Measurements from ENCODE around the gene SLC44A1.

Gene SLC44A1

DNA sequence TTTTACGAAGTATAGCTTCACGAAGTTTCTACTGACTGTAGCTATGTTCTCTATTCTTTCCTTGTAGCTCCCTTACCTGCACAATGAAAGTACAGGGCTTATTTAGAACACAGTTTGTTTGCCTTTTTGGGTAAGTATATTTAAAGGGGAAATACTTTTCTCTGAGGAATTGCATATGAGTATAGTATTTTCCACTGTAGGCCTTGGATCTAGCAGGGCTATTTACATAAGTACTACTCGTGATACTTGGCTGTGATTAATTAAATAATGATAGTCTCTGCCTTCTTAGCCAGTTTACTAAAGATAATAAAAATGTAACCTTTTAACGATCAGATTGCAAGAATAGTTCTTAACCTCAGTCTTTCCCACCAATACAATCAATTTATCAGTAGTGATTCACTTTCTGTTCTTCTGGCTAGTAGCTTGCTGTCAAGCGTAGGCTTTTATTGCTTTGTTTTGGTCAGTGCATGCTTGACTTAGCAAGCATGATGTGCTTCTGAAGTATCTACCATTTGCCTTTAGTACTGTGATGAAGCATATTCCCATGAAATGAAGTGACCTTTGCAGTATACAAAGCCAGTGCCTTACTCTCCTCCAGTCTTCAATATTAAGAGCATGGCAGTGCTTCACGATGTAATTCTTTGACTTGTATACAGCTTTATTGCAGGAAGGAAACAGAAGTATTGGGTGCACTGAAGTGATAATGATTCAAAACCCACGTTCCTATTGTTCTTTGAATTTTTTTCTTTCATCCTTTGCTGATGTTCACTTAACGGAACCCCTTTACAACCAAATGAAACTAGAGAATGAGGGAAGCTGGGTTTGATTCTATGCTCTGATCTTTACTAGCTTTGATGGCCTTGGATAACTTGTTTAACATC is 64.2 kb downstream of the SLC44A1 start:
- WGBS, 2 experiments: 88 to 93% methylated on average over 7 to 8 of the region's 8 CpGs
- peaks cover 7% of the 10 kb centered on the region for H3K4me1 ChIP-seq (ENCODE audit: control insufficient read depth, insufficient read depth, low read length)
- H3K27me3 ChIP-seq (ENCODE audit: control insufficient read depth, insufficient read depth, low read length, poor library complexity, severe bottlenecking): no peaks in the 10 kb centered on the region
- no peak overlapping the region for H3K27ac ChIP-seq (ENCODE audit: insufficient read depth, low read depth, low read length, poor library complexity, severe bottlenecking)
- no peak overlapping the region for H3K4me3 ChIP-seq (ENCODE audit: insufficient read depth, low read depth, low read length)
- no peaks in the 10 kb centered on the region for H3K9me3 ChIP-seq (ENCODE audit: control insufficient read depth, low read length)
- no peaks in the 10 kb centered on the region for H3K36me3 ChIP-seq (ENCODE audit: control insufficient read depth, insufficient read depth, low read length)

DNA sequence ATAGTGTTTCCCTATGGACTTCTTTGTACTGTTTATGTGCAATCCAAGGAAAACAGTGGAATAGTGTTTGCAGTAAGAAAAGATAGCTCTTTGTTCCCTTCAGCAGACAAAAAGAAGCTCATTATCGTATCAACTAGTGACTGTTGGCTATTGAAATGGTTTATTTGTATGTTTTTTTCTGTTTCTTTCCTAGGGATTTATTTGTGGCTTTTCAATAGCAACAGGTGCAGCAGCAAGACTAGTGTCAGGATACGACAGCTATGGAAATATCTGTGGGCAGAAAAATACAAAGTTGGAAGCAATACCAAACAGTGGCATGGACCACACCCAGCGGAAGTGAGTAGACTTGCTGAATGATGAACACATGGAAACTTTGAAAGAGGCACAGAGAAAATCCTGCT is 65.1 kb downstream of the SLC44A1 start:
- H3K4me1 ChIP-seq (ENCODE audit: control insufficient read depth, insufficient read depth, low read length): peaks cover 7% of the 10 kb centered on the region
- H3K27me3 ChIP-seq (ENCODE audit: control insufficient read depth, insufficient read depth, low read length, poor library complexity, severe bottlenecking): no peaks in the 10 kb centered on the region
- no peak overlapping the region for H3K27ac ChIP-seq (ENCODE audit: insufficient read depth, low read depth, low read length, poor library complexity, severe bottlenecking)
- no peaks in the 10 kb centered on the region for H3K9me3 ChIP-seq (ENCODE audit: control insufficient read depth, low read length)
- H3K36me3 ChIP-seq (ENCODE audit: control insufficient read depth, insufficient read depth, low read length): no peaks in the 10 kb centered on the region
- H3K4me3 ChIP-seq (ENCODE audit: insufficient read depth, low read depth, low read length): no peak overlapping the region
- 89% methylated on average over 3 of the region's 3 CpGs for WGBS, 2 experiments

DNA sequence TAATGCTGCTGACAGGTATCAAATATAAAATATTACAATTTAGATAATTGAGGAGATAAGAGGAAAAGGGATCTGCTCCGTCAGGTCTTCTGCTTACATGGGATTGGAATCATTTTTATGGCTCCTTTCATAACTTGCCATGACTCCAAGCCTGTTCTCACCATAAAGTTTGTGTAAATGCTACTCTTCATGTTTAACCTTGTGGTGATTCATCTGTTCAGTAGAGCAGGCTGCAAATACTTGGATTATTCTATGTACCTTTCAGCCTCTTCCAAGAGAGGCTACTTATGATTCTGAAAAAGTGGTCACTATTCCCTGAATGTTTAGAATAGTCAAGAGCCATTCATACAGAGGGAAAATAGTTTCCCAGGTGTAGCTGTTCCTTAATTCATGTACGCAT is 66.9 kb downstream of the SLC44A1 start:
- Histone ChIP-seq H3K4me3 (ENCODE audit: insufficient read depth, low read depth, low read length) (no peak overlapping the region), H3K36me3 (ENCODE audit: control insufficient read depth, insufficient read depth, low read length) (no peaks in the 10 kb centered on the region), H3K27ac (ENCODE audit: insufficient read depth, low read depth, low read length, poor library complexity, severe bottlenecking) (no peak overlapping the region), H3K9me3 (ENCODE audit: control insufficient read depth, low read length) (no peaks in the 10 kb centered on the region), H3K27me3 (ENCODE audit: control insufficient read depth, insufficient read depth, low read length, poor library complexity, severe bottlenecking) (no peaks in the 10 kb centered on the region), H3K4me1 (ENCODE audit: control insufficient read depth, insufficient read depth, low read length) (peaks cover 7% of the 10 kb centered on the region)
- 87 to 100% methylated on average over 1 of the region's 2 CpGs for WGBS, 2 experiments

DNA sequence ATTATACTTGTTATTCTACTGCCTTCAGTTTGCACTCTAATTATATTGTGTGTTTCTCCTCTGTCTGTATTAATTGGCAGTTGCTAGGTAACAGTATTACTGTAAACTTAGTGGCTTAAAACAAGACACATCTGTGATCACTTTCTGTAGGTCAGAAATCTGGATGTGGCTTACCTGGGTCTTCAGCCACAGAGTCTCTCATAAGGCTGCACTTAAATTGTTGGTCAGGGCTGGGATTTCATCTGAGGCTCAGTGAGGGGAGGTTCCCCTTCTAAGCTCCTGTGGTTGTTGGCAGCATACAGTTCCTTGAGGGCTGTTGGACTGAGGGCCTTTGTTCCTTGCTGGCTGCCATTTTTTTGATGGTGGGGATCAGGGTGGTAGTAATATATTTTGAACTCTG is 68.8 kb downstream of the SLC44A1 start:
- H3K27ac ChIP-seq (ENCODE audit: insufficient read depth, low read depth, low read length, poor library complexity, severe bottlenecking): no peak overlapping the region
- no peak overlapping the region for H3K4me3 ChIP-seq (ENCODE audit: insufficient read depth, low read depth, low read length)
- no peaks in the 10 kb centered on the region for H3K9me3 ChIP-seq (ENCODE audit: control insufficient read depth, low read length)
- H3K27me3 ChIP-seq (ENCODE audit: control insufficient read depth, insufficient read depth, low read length, poor library complexity, severe bottlenecking): no peaks in the 10 kb centered on the region
- H3K4me1 ChIP-seq (ENCODE audit: control insufficient read depth, insufficient read depth, low read length): peaks cover 7% of the 10 kb centered on the region
- no peaks in the 10 kb centered on the region for H3K36me3 ChIP-seq (ENCODE audit: control insufficient read depth, insufficient read depth, low read length)

DNA sequence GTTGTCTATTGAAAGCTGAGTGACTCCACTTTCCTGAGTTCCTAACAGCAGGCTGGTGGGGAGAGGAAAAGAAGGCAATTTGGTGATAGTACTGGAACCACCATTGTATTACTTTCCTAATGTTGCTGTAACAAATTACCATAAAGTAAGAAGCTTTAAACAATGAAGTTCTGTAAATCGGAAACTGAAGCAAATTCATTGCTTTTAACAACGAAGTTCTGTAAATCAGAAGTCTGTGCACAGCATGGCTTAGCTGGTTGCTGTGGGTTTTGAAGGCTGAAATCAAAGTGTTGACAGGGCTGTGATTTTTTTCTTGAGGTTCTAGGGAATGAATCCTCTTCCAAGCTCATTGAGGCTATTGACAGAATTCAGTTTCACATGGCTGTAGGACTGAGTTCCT is 72.3 kb downstream of the SLC44A1 start:
- H3K4me3 ChIP-seq (ENCODE audit: insufficient read depth, low read depth, low read length): no peak overlapping the region
- H3K27me3 ChIP-seq (ENCODE audit: control insufficient read depth, insufficient read depth, low read length, poor library complexity, severe bottlenecking): no peaks in the 10 kb centered on the region
- H3K27ac ChIP-seq (ENCODE audit: insufficient read depth, low read depth, low read length, poor library complexity, severe bottlenecking): no peak overlapping the region
- no peaks in the 10 kb centered on the region for H3K4me1 ChIP-seq (ENCODE audit: control insufficient read depth, insufficient read depth, low read length)
- no peaks in the 10 kb centered on the region for H3K9me3 ChIP-seq (ENCODE audit: control insufficient read depth, low read length)
- 94 to 97% methylated on average over 2 of the region's 2 CpGs for WGBS, 2 experiments
- no peaks in the 10 kb centered on the region for H3K36me3 ChIP-seq (ENCODE audit: control insufficient read depth, insufficient read depth, low read length)

DNA sequence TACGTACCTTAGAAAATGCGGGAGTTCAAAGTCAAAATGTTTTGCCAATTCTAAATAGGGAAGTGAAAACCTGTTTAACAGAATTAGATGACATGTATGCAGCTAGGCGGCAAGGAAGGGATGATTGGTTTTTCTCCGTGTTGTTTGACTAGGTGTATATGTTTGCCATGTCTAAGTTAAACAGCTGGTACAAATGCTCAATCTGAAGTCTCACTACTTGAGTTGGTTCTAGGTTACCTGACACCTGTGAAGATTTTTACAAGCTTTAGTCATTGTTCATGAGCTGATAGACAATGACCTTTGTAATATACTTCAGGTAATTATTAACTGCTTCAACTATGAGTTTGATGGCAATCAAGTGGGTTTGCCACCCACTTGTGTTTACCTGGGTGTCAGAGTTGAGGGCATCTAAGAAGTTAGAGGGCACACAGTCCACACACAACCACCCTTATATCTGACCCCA is 74.3 kb downstream of the SLC44A1 start:
- H3K4me1 ChIP-seq (ENCODE audit: control insufficient read depth, insufficient read depth, low read length): no peaks in the 10 kb centered on the region
- H3K9me3 ChIP-seq (ENCODE audit: control insufficient read depth, low read length): no peaks in the 10 kb centered on the region
- H3K36me3 ChIP-seq (ENCODE audit: control insufficient read depth, insufficient read depth, low read length): no peaks in the 10 kb centered on the region
- H3K27me3 ChIP-seq (ENCODE audit: control insufficient read depth, insufficient read depth, low read length, poor library complexity, severe bottlenecking): no peaks in the 10 kb centered on the region
- H3K4me3 ChIP-seq (ENCODE audit: insufficient read depth, low read depth, low read length): no peak overlapping the region
- 96 to 99% methylated on average over 4 of the region's 4 CpGs for WGBS, 2 experiments
- H3K27ac ChIP-seq (ENCODE audit: insufficient read depth, low read depth, low read length, poor library complexity, severe bottlenecking): no peak overlapping the region

DNA sequence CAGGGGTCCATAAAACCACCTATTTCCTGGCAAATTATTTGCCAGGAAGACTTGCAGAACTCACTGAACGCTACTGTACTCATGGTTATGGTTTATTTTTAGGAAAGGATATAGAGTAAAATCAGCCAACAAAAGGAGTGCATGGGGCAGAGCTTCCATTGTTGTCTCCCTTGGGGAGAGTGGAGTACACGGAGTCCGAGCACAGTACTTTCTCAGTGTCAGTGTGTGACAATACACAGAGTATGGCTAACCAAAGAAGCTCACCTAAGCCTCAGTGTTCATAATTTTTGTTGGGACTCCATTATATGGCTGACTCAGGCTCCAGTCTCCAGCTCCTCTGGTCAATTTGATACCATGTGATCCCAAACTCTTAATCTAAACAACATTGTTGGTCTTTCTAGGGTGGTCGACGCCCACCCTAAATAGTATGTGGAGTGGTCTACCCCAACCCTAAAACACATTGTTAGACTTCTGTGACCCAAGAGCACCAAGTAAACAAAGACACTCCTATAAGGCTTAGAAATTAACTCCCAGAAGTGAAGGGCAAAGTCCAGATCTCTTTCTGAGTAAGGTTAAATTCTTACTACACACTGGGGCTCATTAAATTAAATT is 74.9 kb downstream of the SLC44A1 start:
- Histone ChIP-seq H3K27me3 (ENCODE audit: control insufficient read depth, insufficient read depth, low read length, poor library complexity, severe bottlenecking) (no peaks in the 10 kb centered on the region), H3K4me1 (ENCODE audit: control insufficient read depth, insufficient read depth, low read length) (no peaks in the 10 kb centered on the region), H3K27ac (ENCODE audit: insufficient read depth, low read depth, low read length, poor library complexity, severe bottlenecking) (no peak overlapping the region), H3K36me3 (ENCODE audit: control insufficient read depth, insufficient read depth, low read length) (no peaks in the 10 kb centered on the region), H3K4me3 (ENCODE audit: insufficient read depth, low read depth, low read length) (no peak overlapping the region), H3K9me3 (ENCODE audit: control insufficient read depth, low read length) (no peaks in the 10 kb centered on the region)
- WGBS, 2 experiments: 95 to 98% methylated on average over 5 of the region's 5 CpGs

DNA sequence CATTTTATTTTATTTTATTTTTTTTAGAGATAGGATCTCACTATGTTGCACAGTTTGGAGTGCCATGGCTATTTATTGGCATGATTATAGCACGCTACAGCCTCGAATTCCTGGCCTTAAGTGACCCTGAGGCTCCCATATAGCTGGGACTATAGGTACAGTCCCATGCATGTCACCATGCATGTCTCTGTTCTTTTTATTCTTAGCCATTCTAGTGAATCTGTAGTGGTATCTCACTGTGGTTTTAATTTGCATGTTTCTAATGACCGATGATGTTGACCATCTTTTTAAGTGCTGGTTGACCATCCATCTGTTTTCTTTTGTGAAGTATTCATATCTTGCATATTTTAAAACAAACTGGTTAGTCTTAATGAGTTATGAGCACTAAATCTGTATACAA is 76.1 kb downstream of the SLC44A1 start:
- H3K9me3 ChIP-seq (ENCODE audit: control insufficient read depth, low read length): no peaks in the 10 kb centered on the region
- no peaks in the 10 kb centered on the region for H3K36me3 ChIP-seq (ENCODE audit: control insufficient read depth, insufficient read depth, low read length)
- no peak overlapping the region for H3K27ac ChIP-seq (ENCODE audit: insufficient read depth, low read depth, low read length, poor library complexity, severe bottlenecking)
- no peaks in the 10 kb centered on the region for H3K27me3 ChIP-seq (ENCODE audit: control insufficient read depth, insufficient read depth, low read length, poor library complexity, severe bottlenecking)
- 93 to 99% methylated on average over 3 of the region's 3 CpGs for WGBS, 2 experiments
- H3K4me3 ChIP-seq (ENCODE audit: insufficient read depth, low read depth, low read length): no peak overlapping the region
- H3K4me1 ChIP-seq (ENCODE audit: control insufficient read depth, insufficient read depth, low read length): no peaks in the 10 kb centered on the region

DNA sequence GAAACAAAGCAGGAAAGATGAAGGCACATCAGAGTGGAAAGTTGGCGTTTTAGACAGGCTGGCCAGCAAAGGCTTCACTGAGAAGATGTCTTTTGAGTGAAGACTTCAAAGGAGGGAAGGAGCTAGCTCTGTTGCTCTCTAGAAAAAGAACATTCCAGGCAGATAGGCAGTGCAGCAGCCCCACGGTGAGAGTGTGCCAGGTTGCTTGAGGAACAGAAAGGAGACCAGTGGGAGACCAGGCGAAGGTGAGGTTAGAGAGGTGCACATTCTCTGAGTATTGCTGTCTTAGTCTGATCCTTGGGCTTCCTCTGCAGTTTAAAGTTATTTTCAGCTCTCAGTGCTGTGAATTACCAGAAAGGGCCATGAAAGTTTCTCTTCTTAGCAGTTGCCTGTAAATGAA is 83.8 kb downstream of the SLC44A1 start:
- no peaks in the 10 kb centered on the region for H3K9me3 ChIP-seq (ENCODE audit: control insufficient read depth, low read length)
- H3K27ac ChIP-seq (ENCODE audit: insufficient read depth, low read depth, low read length, poor library complexity, severe bottlenecking): no peak overlapping the region
- no peaks in the 10 kb centered on the region for H3K27me3 ChIP-seq (ENCODE audit: control insufficient read depth, insufficient read depth, low read length, poor library complexity, severe bottlenecking)
- H3K4me3 ChIP-seq (ENCODE audit: insufficient read depth, low read depth, low read length): no peak overlapping the region
- no peaks in the 10 kb centered on the region for H3K36me3 ChIP-seq (ENCODE audit: control insufficient read depth, insufficient read depth, low read length)
- peaks cover 8% of the 10 kb centered on the region for H3K4me1 ChIP-seq (ENCODE audit: control insufficient read depth, insufficient read depth, low read length)
- WGBS, 2 experiments: 91% methylated on average over 3 of the region's 3 CpGs

DNA sequence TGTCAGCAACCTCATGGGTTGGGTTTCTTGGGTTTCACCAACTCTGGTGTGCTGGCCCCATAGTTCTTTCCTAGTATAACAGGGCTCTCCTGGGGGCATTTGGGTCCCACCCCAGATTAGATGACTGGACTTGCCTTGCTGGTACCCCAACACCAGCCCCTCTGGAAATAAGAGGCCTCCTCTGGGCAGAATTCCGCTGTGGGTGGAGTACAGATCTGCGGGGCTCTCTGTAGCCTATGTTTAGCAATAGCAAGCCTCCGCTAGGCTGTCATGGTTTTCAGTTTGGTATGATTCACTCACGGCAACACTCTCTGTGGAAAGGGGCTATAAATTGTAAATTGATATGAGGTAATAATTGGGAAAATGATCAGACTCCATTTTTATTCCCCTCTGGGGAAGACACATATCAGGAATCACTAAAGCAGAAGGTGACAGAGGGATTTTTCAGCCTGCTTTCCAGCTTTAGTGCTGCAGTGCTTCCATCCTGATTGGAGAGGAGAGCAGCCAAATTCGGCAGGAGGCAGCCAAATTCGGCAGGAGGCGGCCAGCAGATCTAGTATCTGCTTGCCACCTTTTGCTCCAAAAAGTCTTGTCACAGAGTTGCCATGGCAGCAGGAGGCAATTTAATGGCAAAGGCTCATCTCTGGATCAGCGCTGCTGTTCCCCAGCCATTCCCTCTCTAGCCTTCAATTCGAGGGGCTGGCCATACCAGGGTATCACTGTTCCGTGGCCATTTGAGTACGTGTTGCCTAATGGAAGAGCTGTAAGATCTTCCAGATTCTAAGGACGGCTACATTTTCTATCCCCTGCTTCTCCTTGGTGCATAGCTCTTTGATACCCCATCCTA is 84.6 kb downstream of the SLC44A1 start:
- 93% methylated on average over 12 of the region's 12 CpGs for WGBS, 2 experiments
- H3K4me3 ChIP-seq (ENCODE audit: insufficient read depth, low read depth, low read length): no peak overlapping the region

More for the DNA sequence above, 84.6 kb downstream of the SLC44A1 start:
- Histone ChIP-seq H3K27ac (ENCODE audit: insufficient read depth, low read depth, low read length, poor library complexity, severe bottlenecking) (no peak overlapping the region), H3K36me3 (ENCODE audit: control insufficient read depth, insufficient read depth, low read length) (no peaks in the 10 kb centered on the region), H3K4me1 (ENCODE audit: control insufficient read depth, insufficient read depth, low read length) (peaks cover 8% of the 10 kb centered on the region), H3K9me3 (ENCODE audit: control insufficient read depth, low read length) (no peaks in the 10 kb centered on the region), H3K27me3 (ENCODE audit: control insufficient read depth, insufficient read depth, low read length, poor library complexity, severe bottlenecking) (no peaks in the 10 kb centered on the region)

All from ectodermal cell (in vitro differentiated cells).